Type B pancreatic cell (in vitro differentiated cells): ENCODE results near the gene HLA-DOA. TPM values are rescaled to one million over a fixed set of nuclear protein-coding genes. Genes with fewer than 3 reads are reported as not detected.
A peak's percentile ranks its signal among the peaks of the same experiment; 100 is the strongest.

Source experiments
- DNase-seq: peaks from one replicate; pipeline ENCODE4 v3.0.0; 2021; ENCODE audit warnings: mixed read lengths; ENCODE audit not compliant: unreplicated experiment; ENCODE audit errors: extremely low spot score
- H3K27ac Mint-ChIP-seq: 2 replicates; pipeline ENCODE4 v1.8.0; 2021; ENCODE audit warnings: mild to moderate bottlenecking, mixed read lengths
- H3K27me3 Mint-ChIP-seq: 2 replicates; pipeline ENCODE4 v1.8.0; 2021; ENCODE audit warnings: mixed read lengths
- H3K36me3 Mint-ChIP-seq: 2 replicates; pipeline ENCODE4 v1.8.0; 2021; ENCODE audit warnings: mixed read lengths
- H3K4me1 Mint-ChIP-seq: one replicate; pipeline ENCODE4 v1.8.0; 2021; ENCODE audit warnings: mixed read lengths; ENCODE audit not compliant: unreplicated experiment
- H3K4me3 Mint-ChIP-seq: 2 replicates; pipeline ENCODE4 v1.8.0; 2021; ENCODE audit warnings: mild to moderate bottlenecking, mixed read lengths
- H3K9me3 Mint-ChIP-seq: 2 replicates; pipeline ENCODE4 v1.8.0; 2021; ENCODE audit warnings: mixed read lengths
- CTCF ChIP-seq: fragments of 200-600 bp; sonication (generic); conservative IDR thresholded peaks from 2 replicates; pipeline ENCODE4 v1.5.0; 2021; ENCODE audit warnings: antibody characterized with exemption, mild to moderate bottlenecking
- total RNA-seq: library from RNA; stranded (reverse); gene quantifications from 2 replicates; pipeline ENCODE4 v1.2.1, GENCODE V29; 2021; ENCODE audit warnings: low replicate concordance

The HLA-DOA gene
- total RNA-seq, 1 donor from 2014 or later, result 2.5 TPM

GRCh38 chr6:32989368-32989767 is 20.0 kb downstream of the HLA-DOA start:
- H3K27me3 Mint-ChIP-seq, result peaks cover 32% of the 10 kb centered on the region
- no peaks in the 10 kb centered on the region for H3K9me3 Mint-ChIP-seq
- H3K36me3 Mint-ChIP-seq, result no peaks in the 10 kb centered on the region
- no peak overlapping the region for H3K4me3 Mint-ChIP-seq
- no peaks in the 10 kb centered on the region for H3K4me1 Mint-ChIP-seq
- no peak overlapping the region for H3K27ac Mint-ChIP-seq
- TF ChIP-seq CTCF, result no peak
- no peak for DNase-seq

- H3K4me1 Mint-ChIP-seq, result no peaks in the 10 kb centered on the region
- H3K27ac Mint-ChIP-seq, result peak overlapping the region; percentile 13
- H3K27me3 Mint-ChIP-seq, result peaks cover 20% of the 10 kb centered on the region
- H3K4me3 Mint-ChIP-seq, result no peak overlapping the region
- TF ChIP-seq CTCF, result peak; percentile 89
- peak; percentile 86 for DNase-seq
- no peaks in the 10 kb centered on the region for H3K9me3 Mint-ChIP-seq
- H3K36me3 Mint-ChIP-seq, result peaks cover 11% of the 10 kb centered on the region
Measured at GRCh38 chr6:32984622-32985389, 24.6 kb downstream of the HLA-DOA start.

GRCh38 chr6:32983964-32984621 is 25.3 kb downstream of the HLA-DOA start:
- no peak for TF ChIP-seq CTCF
- peaks cover 20% of the 10 kb centered on the region for H3K27me3 Mint-ChIP-seq
- no peaks in the 10 kb centered on the region for H3K9me3 Mint-ChIP-seq
- peak overlapping the region; percentile 60 for H3K27ac Mint-ChIP-seq
- H3K4me3 Mint-ChIP-seq, result no peak overlapping the region
- no peak for DNase-seq
- no peaks in the 10 kb centered on the region for H3K4me1 Mint-ChIP-seq
- H3K36me3 Mint-ChIP-seq, result peaks cover 15% of the 10 kb centered on the region

- Mint-ChIP-seq H3K27me3 (peaks cover 19% of the 10 kb centered on the region), H3K9me3 (no peaks in the 10 kb centered on the region), H3K4me1 (no peaks in the 10 kb centered on the region), H3K27ac (peak overlapping the region; percentile 60), H3K36me3 (peaks cover 21% of the 10 kb centered on the region), H3K4me3 (no peak overlapping the region)
- no peak for DNase-seq
- TF ChIP-seq CTCF, result no peak
Measured at GRCh38 chr6:32983493-32983848, 25.9 kb downstream of the HLA-DOA start.

GRCh38 chr6:32982702-32983492 is 26.5 kb downstream of the HLA-DOA start:
- TF ChIP-seq CTCF, result no peak
- H3K27ac Mint-ChIP-seq, result peak overlapping the region; percentile 60
- DNase-seq, result no peak
- H3K4me1 Mint-ChIP-seq, result no peaks in the 10 kb centered on the region
- H3K27me3 Mint-ChIP-seq, result peaks cover 13% of the 10 kb centered on the region
- H3K9me3 Mint-ChIP-seq, result no peaks in the 10 kb centered on the region
- peak overlapping the region; percentile 30 for H3K4me3 Mint-ChIP-seq
- peaks cover 27% of the 10 kb centered on the region for H3K36me3 Mint-ChIP-seq
